ENCODE measurements around the gene FSD1. TPM values are rescaled to one million over a fixed set of nuclear protein-coding genes. Genes with fewer than 3 reads are reported as not detected.
A peak's percentile ranks its signal among the peaks of the same experiment; 100 is the strongest.

The FSD1 gene
- total RNA-seq, 1 donor: 4.6 TPM

GRCh38 chr19:4361152-4362046, 57.0 kb downstream of the FSD1 start:
- DNase-seq (ENCODE audit: low read depth in 2 of 3, low spot score in 2 of 3): no peak

- DNase-seq (ENCODE audit: low read depth in 2 of 3, low spot score in 2 of 3): no peak
These were observed 57.9 kb downstream of the FSD1 start for GRCh38 chr19:4362101-4362828.

GRCh38 chr19:4362831-4363545, 58.6 kb downstream of the FSD1 start:
- DNase-seq (ENCODE audit: low read depth in 2 of 3, low spot score in 2 of 3): no peak

- DNase-seq (ENCODE audit: low read depth in 2 of 3, low spot score in 2 of 3): no peak
These were observed 59.3 kb downstream of the FSD1 start for GRCh38 chr19:4363571-4364304.

- no peak for DNase-seq (ENCODE audit: low read depth in 2 of 3, low spot score in 2 of 3)
These were observed 60.9 kb downstream of the FSD1 start for GRCh38 chr19:4365341-4365740.

GRCh38 chr19:4365791-4366665, 61.6 kb downstream of the FSD1 start:
- no peak for DNase-seq (ENCODE audit: low read depth in 2 of 3, low spot score in 2 of 3)

GRCh38 chr19:4366666-4367335, 62.4 kb downstream of the FSD1 start:
- DNase-seq (ENCODE audit: low read depth in 2 of 3, low spot score in 2 of 3): no peak

GRCh38 chr19:4367336-4367723, 62.9 kb downstream of the FSD1 start:
- DNase-seq (ENCODE audit: low read depth in 2 of 3, low spot score in 2 of 3): no peak

- DNase-seq (ENCODE audit: low read depth in 2 of 3, low spot score in 2 of 3): no peak
These were observed 63.4 kb downstream of the FSD1 start for GRCh38 chr19:4367781-4368127.

GRCh38 chr19:4368128-4368820, 63.9 kb downstream of the FSD1 start:
- DNase-seq (ENCODE audit: low read depth in 2 of 3, low spot score in 2 of 3): no peak

GRCh38 chr19:4369109-4369887, 64.9 kb downstream of the FSD1 start:
- peak; percentile 43 to 52 (median 47) for DNase-seq (ENCODE audit: low read depth in 2 of 3, low spot score in 2 of 3)

- peak in 2 of 3 donors; percentile 40 to 74 for DNase-seq (ENCODE audit: low read depth in 2 of 3, low spot score in 2 of 3)
These were observed 65.5 kb downstream of the FSD1 start for GRCh38 chr19:4369888-4370260.

GRCh38 chr19:4370418-4371041, 66.1 kb downstream of the FSD1 start:
- no peak for DNase-seq (ENCODE audit: low read depth in 2 of 3, low spot score in 2 of 3)

GRCh38 chr19:4371247-4372164, 67.1 kb downstream of the FSD1 start:
- DNase-seq (ENCODE audit: low read depth in 2 of 3, low spot score in 2 of 3): no peak

GRCh38 chr19:4372165-4373012, 68.0 kb downstream of the FSD1 start:
- no peak for DNase-seq (ENCODE audit: low read depth in 2 of 3, low spot score in 2 of 3)

- no peak for DNase-seq (ENCODE audit: low read depth in 2 of 3, low spot score in 2 of 3)
These were observed 68.6 kb downstream of the FSD1 start for GRCh38 chr19:4373013-4373367.

Measured in hematopoietic multipotent progenitor cell (in vitro differentiated cells).